CD4-positive, alpha-beta T cell treated with Interleukin-6 for 4 hours (primary cell): ENCODE data around the gene DPP9.

ENCODE experiments used
- DNase-seq: peaks from one replicate; pipeline ENCODE4 v3.0.0-alpha.2; 2020; ENCODE audit warnings: mixed read lengths

DPP9 gene

DNA sequence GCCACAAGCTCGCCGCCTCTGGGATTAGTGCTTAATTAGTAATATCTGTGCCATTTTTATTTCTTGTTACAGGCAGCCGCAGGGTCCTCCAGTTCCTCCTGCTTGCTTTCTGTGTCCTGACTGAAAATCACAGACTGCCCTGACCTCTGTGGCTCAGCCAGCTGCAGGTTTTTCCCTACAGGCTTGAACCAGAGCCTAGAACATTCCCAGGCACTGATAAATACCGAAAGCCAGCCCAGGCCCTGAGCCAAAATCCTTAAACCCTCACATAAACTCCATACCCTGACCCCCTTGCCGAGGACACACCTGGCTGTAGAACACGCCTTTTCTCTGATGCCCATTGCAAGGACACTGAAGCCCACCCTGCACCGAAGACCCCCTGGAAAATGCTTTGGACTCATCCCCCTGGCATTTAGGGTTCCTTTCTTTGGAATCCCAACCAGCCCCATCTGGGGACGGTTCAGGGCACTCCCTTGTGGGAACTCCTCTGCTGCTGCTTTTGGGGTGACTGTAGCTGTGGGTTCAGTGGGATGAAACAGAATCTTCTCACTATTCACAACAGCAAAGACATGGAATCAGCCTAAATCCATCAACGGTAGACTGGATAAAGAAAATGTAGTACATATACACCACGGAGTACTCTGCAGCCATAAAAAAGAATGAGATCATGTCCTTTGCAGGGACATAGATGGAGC, 15.5 kb downstream of the DPP9 start:
- DNase-seq, result no peak

GRCh38 chr19:4707322-4707721, 16.3 kb downstream of the DPP9 start:
- DNase-seq, result no peak

DNA sequence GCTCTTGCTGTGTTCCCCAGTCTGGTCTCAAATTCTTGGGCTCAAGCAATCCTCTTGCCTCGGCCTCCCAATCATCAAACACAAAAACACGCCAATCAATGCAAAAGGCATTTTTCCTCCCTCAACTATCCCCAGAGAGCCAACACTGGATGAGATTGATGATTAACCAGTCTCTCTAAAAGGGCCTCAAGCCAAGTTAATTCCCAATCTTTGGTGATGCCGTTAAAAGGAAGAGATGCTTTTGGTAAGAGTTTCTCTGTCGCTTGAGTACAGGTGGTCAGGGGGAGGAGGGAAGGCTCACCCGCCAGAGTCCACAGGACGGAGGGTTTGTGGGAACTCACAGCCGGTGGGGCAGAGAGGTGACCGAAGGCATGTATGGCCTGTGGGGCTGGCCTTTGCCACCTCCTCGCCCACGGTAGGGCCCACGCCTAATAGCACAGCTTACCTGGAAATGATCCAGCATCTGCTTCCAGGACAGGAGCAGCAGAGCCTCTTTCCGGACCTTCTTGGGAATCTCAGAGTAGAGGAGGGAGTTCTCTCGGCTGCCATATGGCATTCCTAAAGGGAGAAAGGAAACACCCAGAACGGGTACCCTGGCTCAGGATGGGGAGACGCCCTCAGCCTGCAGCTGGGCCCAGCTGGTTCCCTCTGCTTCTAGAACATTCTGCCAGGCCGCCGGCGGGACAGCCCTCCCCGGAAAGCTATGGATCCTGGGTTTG, 18.1 kb downstream of the DPP9 start:
- DNase-seq, result no peak

DNA sequence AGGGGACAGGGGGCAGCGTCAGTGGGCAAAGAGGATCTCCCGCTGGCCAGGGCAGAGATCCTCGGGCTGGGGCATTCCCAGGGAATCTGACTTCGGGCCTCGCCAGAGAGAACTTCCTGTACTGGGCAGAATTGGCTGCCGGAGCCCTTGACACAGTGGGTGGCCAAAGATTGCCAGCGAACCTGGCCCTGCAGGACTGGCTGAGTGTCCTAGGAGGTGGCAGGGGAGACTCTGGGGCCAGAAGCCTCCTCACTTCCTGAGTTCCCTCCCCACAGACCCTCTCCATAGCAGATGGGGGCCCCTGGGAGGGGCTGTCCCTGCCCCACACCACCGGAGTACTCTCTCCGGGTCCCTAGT, 19.3 kb downstream of the DPP9 start:
- no peak for DNase-seq

GRCh38 chr19:4703671-4704316, 19.8 kb downstream of the DPP9 start:
- DNase-seq, result no peak

GRCh38 chr19:4702764-4703163, 20.9 kb downstream of the DPP9 start:
- DNase-seq, result no peak

GRCh38 chr19:4701557-4701956, 22.1 kb downstream of the DPP9 start:
- DNase-seq, result no peak

DNA sequence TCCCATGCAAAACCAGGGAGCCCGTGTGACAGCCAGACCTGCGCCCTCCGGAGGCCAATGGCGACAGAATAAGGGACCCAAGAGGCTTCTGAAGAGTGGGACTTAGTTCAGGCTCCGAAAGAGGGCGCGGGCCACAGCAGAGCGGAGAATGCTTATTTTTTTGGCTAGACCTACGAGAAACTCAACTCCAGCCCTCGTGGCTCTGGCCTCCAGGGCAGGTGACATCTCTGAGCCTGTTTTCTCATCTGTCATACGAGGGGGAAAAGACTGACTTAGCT, 23.0 kb downstream of the DPP9 start:
- DNase-seq, result no peak

GRCh38 chr19:4699826-4700692, 23.6 kb downstream of the DPP9 start:
- DNase-seq, result no peak

- DNase-seq, result no peak
Observed at GRCh38 chr19:4697304-4697703, 26.3 kb downstream of the DPP9 start.

GRCh38 chr19:4695224-4695731, 28.4 kb downstream of the DPP9 start:
- no peak for DNase-seq

GRCh38 chr19:4694211-4694987, 29.2 kb downstream of the DPP9 start:
- no peak for DNase-seq

- no peak for DNase-seq
Observed at GRCh38 chr19:4693471-4694121, 30.0 kb downstream of the DPP9 start.

DNA sequence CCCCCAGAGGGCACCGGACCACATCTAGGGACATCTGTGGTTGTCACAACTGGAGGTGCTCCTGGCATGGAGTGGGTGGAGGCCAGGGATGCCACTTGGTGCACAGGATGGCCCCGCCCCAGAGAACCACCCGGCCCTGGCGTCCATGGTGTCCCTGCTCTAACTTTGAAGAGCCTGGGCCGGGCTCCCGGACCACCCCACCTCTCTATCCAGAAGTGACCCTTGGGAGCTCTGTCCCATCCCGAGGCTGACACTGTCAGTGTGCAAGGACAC, 30.6 kb downstream of the DPP9 start:
- DNase-seq, result no peak

DNA sequence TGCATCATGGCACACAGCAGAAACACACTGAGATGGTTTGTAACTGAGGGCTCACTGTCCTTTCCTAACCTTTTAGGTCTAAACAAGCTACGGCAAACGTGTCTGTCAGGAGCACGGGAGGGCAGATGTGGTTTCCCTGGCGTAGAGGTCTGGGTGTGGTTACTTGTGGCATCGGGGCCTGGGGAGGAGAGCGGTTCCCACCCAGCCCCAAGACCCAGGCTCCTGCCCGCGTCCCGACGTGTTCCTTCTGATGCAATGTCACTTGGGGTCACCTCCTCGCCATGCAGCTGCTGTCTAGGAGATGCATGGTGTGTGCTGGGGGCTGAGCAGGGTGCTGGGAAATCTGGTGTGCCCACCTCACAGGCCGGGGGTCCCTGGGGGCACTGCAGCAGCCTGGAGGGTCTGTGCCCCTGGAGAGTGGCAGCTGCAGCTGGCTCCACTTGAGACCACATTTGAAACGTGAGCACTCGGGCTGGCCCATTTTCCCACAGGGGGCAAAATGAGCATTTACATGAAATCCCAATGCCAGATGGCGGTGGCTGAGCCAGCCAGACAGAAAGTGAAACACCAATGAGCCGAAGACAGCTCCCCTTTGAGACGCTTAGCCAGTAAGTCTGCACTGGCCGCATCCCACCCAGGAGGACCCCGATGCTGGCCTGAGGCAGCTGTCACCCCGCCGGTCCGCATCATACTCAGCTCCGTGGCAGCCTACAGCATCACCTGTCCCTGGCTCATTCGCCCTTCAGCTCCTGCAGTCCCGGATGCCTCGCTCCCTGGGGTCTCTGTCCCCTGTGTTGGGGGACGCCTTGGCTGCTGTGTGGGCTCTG, 31.2 kb downstream of the DPP9 start:
- no peak for DNase-seq

DNA sequence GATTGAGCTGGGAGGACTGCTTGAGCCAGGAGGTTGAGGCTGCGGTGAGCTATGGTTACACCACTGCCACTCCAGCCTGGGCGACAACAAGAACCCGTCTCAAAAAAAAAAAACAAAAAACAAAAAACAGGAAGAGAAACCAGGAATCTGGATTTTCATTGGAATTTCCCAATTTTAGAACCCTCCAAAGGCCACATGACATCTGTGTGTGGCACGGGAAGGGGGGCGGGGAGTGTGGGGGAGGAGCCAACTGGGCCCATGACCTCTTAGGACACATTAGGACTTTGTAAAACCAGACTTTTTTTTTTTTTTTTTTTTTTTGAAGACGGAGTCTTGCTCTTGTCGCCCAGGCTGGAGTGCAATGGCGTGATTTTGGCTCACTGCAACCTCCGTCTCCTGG, 32.3 kb downstream of the DPP9 start:
- no peak for DNase-seq

- no peak for DNase-seq
Observed at GRCh38 chr19:4690361-4690760, 33.3 kb downstream of the DPP9 start.

- no peak for DNase-seq
Observed at GRCh38 chr19:4689403-4689802, 34.2 kb downstream of the DPP9 start.

DNA sequence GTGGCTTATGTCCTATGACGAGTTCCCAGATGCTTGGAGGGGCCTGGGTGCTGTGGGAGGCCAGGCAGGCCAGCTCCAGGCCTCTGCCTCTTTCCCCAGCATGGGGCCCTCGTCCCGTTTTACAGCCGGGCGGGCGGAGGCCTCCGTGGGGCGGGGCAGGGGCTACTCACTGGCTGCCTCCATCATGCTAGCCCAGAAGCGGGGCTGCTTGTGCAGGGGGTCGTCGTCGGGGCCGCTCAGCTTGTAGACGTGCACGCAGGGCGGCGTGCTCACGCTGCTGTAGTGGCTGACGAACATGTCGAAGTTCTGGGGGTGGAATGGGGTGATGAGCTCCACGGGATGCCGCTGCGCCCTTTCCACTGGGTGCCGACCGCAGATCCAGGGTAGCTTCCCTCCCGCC, 35.1 kb downstream of the DPP9 start:
- DNase-seq, result no peak

- DNase-seq, result no peak
Observed at GRCh38 chr19:4687396-4687795, 36.2 kb downstream of the DPP9 start.

- no peak for DNase-seq
Observed at GRCh38 chr19:4686700-4687099, 36.9 kb downstream of the DPP9 start.
